K562 (cell line): ENCODE measurements around the gene ZNF609. TPM values are rescaled to one million over a fixed set of nuclear protein-coding genes. Genes with fewer than 3 reads are reported as not detected.
A peak's percentile ranks its signal among the peaks of the same experiment; 100 is the strongest.

ENCODE experiments used
- BCOR ChIP-seq: fragments of 450-650 bp; IDR thresholded peaks from 2 replicates; pipeline ENCODE4 v1.6.1; 2016
- CBFB ChIP-seq: sonication (generic); formaldehyde crosslinking; IDR thresholded peaks from 2 replicates; pipeline ENCODE4 v1.4.0; 2020; ENCODE audit warnings: mild to moderate bottlenecking, missing genetic modification reagents
- FOXA1 ChIP-seq: fragments of 450-650 bp; IDR thresholded peaks from 2 replicates; pipeline ENCODE4 v1.6.1; 2016; ENCODE audit warnings: mild to moderate bottlenecking, borderline replicate concordance
- GABPB2 ChIP-seq: fragments of 250-450 bp; sonication (Bioruptor Pico); conservative IDR thresholded peaks from 2 replicates; pipeline ENCODE4 v1.5.1; 2021; ENCODE audit warnings: mild to moderate bottlenecking
- GATAD2A ChIP-seq: fragments of 450-650 bp; IDR thresholded peaks from 2 replicates; pipeline ENCODE4 v1.6.1; 2017
- GATAD2B ChIP-seq: fragments of 450-650 bp; IDR thresholded peaks from 2 replicates; pipeline ENCODE4 v1.6.1; 2017; ENCODE audit warnings: mild to moderate bottlenecking, borderline replicate concordance
- IRF1 ChIP-seq: sonication (generic); formaldehyde crosslinking; IDR thresholded peaks from 2 replicates; pipeline ENCODE4 v1.8.0; 2022; ENCODE audit warnings: missing genetic modification reagents, mild to moderate bottlenecking, borderline replicate concordance
- MIER1 ChIP-seq: fragments of 450-650 bp; IDR thresholded peaks from 2 replicates; pipeline ENCODE4 v1.6.1; 2016; ENCODE audit warnings: antibody characterized with exemption, mild to moderate bottlenecking, low read depth
- MTF1 ChIP-seq: fragments of 250-450 bp; sonication (Bioruptor Pico); IDR thresholded peaks from 2 replicates; pipeline ENCODE4 v1.9.0; 2021; ENCODE audit warnings: moderate library complexity, mild to moderate bottlenecking, inconsistent platforms, borderline replicate concordance
- NCOA6 ChIP-seq: fragments of 450-650 bp; IDR thresholded peaks from 2 replicates; pipeline ENCODE4 v1.6.1; 2017; ENCODE audit warnings: mild to moderate bottlenecking
- PCBP2 ChIP-seq: fragments of 200-400 bp; formaldehyde crosslinking; IDR thresholded peaks from 2 replicates; pipeline ENCODE4 v1.6.1; 2018; ENCODE audit warnings: low read length, low read depth, mild to moderate bottlenecking, moderate library complexity; ENCODE audit not compliant: poor library complexity, severe bottlenecking
- PHF20 ChIP-seq: fragments of 450-650 bp; IDR thresholded peaks from 2 replicates; pipeline ENCODE4 v1.6.1; 2018; ENCODE audit not compliant: partially characterized antibody
- RBFOX2 ChIP-seq: fragments of 200-400 bp; formaldehyde crosslinking; IDR thresholded peaks from 2 replicates; pipeline ENCODE4 v1.6.1; 2017; ENCODE audit warnings: low read depth, mild to moderate bottlenecking, low read length, moderate library complexity
- SNAPC5 ChIP-seq: fragments of 250-450 bp; sonication (Bioruptor Pico); IDR thresholded peaks from 2 replicates; pipeline ENCODE4 v1.8.0; 2021; ENCODE audit warnings: moderate library complexity, mild to moderate bottlenecking, inconsistent platforms
- SRF ChIP-seq, 2 experiments: fragments of 250-450, 450-650 bp in 1 of 2; sonication (Bioruptor Pico) in 1 of 2; sonication (generic) in 1 of 2; formaldehyde crosslinking; IDR thresholded peaks; 2 replicates each; pipeline versions ENCODE4 v1.5.0 to v1.5.1; 2020 to 2022; ENCODE audit warnings: mild to moderate bottlenecking in 1 of 2, missing genetic modification reagents in 1 of 2
- STAG1 ChIP-seq: sonication (generic); formaldehyde crosslinking; IDR thresholded peaks from 2 replicates; pipeline ENCODE4 v1.5.0; 2020; ENCODE audit warnings: missing genetic modification reagents, borderline replicate concordance
- SUPT5H ChIP-seq: fragments of 450-650 bp; IDR thresholded peaks from 2 replicates; pipeline ENCODE4 v1.6.1; 2016
- XRCC4 ChIP-seq: IDR thresholded peaks from one replicate; pipeline ENCODE4 v1.6.1; 2011; ENCODE audit not compliant: insufficient read depth, insufficient read length; ENCODE audit errors: extremely low read depth
- ZMIZ1 ChIP-seq, 2 experiments: fragments of 150-350 bp in 1 of 2; IDR thresholded peaks; 2 replicates each; pipeline ENCODE4 v1.6.1; 2012 to 2016; ENCODE audit warnings: low read depth in 2 of 2, low read length in 2 of 2, mild to moderate bottlenecking in 1 of 2, moderate library complexity in 1 of 2
- ZNF165 ChIP-seq: fragments of 250-450 bp; sonication (Bioruptor Pico); IDR thresholded peaks from 2 replicates; pipeline ENCODE4 v1.4.0; 2020; ENCODE audit warnings: borderline replicate concordance
- ZNF695 ChIP-seq: fragments of 450-650 bp; formaldehyde crosslinking; IDR thresholded peaks from 2 replicates; pipeline ENCODE4 v1.4.0; 2020; ENCODE audit warnings: mild to moderate bottlenecking, moderate library complexity
- ZSCAN29 ChIP-seq: fragments of 450-650 bp; IDR thresholded peaks from 2 replicates; pipeline ENCODE4 v1.6.1; 2017
- polyA plus RNA-seq, 8 experiments: library from polyadenylated mRNA; depleted of rRNA in 4 of 8; stranded (reverse) in 5 of 8; unstranded in 3 of 8; fragments of >200 nt; fragmentation: Nextera tagmentation in 2 of 8; fragmentation: Illumina TruSeq in 1 of 8; extraction: Ambion mirVana in 2 of 8; extraction: Trizol in 1 of 8; gene quantifications; 2 replicates each; pipeline versions ENCODE4 v1.2.1 to v1.2.3, GENCODE V29; 2011 to 2014; ENCODE audit warnings: inconsistent platforms in 1 of 8, missing spikeins in 1 of 8
- total RNA-seq, 7 experiments: library from RNA; depleted of rRNA in 6 of 7; stranded (reverse); fragments of >200 nt in 6 of 7; fragmentation: Illumina TruSeq in 2 of 7; extraction: Trizol in 2 of 7; gene quantifications; 2 replicates each; pipeline versions ENCODE4 v1.2.1 to v1.2.3, GENCODE V29; 2011 to 2021; ENCODE audit warnings: low replicate concordance in 1 of 7
- TF ChIP-seq, protein P1 (sequence below): sonication (generic); formaldehyde crosslinking; IDR thresholded peaks from 2 replicates; pipeline ENCODE4 v1.8.0; 2023; ENCODE audit warnings: mild to moderate bottlenecking, missing genetic modification reagents

ZNF609 gene
- total and polyA plus RNA-seq, 9 of the 15 experiments (the other 6 are each of a cell fraction or from before 2014, with no cell fraction given) = 3.0 to 38.7 (median 17.8) TPM

- TF ChIP-seq ZMIZ1 (IDR thresholded peaks at IDR 0.05; ENCODE audit: low read depth in 2 of 2, low read length in 2 of 2) (peak in 1 of 2 experiments; percentile 75; a peak in 1 of 4 replicates), MIER1 (no peak), SNAPC5 (CRISPR knock-in tag) (no peak), IRF1 (CRISPR knock-in tag) (no peak), CBFB (CRISPR knock-in tag) (no peak), FOXA1 (peak; percentile 84), ZNF165 (CRISPR knock-in tag) (no peak), GATAD2B (no peak; the same call in 1 of the 2 replicates), PHF20 (no peak), PCBP2 (no peak), MTF1 (CRISPR knock-in tag) (no peak), RBFOX2 (0 out of 2 replicates have a peak, but pooled peaks have one; percentile 24), SRF (CRISPR knock-in tag; IDR thresholded peaks at IDR 0.05) (no peak), ZNF695 (no peak), GABPB2 (CRISPR knock-in tag) (no peak), STAG1 (no peak), NCOA6 (no peak), SUPT5H (0 out of 2 replicates have a peak, but pooled peaks have one; percentile 39), GATAD2A (no peak), XRCC4 (no peak), BCOR (peak; percentile 64; the same call in 1 of the 2 replicates), ZSCAN29 (no peak)
- TF ChIP-seq, protein P1, sequence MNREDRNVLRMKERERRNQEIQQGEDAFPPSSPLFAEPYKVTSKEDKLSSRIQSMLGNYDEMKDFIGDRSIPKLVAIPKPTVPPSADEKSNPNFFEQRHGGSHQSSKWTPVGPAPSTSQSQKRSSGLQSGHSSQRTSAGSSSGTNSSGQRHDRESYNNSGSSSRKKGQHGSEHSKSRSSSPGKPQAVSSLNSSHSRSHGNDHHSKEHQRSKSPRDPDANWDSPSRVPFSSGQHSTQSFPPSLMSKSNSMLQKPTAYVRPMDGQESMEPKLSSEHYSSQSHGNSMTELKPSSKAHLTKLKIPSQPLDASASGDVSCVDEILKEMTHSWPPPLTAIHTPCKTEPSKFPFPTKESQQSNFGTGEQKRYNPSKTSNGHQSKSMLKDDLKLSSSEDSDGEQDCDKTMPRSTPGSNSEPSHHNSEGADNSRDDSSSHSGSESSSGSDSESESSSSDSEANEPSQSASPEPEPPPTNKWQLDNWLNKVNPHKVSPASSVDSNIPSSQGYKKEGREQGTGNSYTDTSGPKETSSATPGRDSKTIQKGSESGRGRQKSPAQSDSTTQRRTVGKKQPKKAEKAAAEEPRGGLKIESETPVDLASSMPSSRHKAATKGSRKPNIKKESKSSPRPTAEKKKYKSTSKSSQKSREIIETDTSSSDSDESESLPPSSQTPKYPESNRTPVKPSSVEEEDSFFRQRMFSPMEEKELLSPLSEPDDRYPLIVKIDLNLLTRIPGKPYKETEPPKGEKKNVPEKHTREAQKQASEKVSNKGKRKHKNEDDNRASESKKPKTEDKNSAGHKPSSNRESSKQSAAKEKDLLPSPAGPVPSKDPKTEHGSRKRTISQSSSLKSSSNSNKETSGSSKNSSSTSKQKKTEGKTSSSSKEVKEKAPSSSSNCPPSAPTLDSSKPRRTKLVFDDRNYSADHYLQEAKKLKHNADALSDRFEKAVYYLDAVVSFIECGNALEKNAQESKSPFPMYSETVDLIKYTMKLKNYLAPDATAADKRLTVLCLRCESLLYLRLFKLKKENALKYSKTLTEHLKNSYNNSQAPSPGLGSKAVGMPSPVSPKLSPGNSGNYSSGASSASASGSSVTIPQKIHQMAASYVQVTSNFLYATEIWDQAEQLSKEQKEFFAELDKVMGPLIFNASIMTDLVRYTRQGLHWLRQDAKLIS (CRISPR knock-in tag) = no peak
These were observed 1.4 kb downstream of the ZNF609 start (continued) for GRCh38 chr15:64461721-64462162.
